ENCODE results near the gene CHL1.

CHL1 gene

GRCh38 chr3:197149-197827 is 725 bp downstream of the CHL1 start:
- DNase-seq (ENCODE audit: extremely low spot score) = peak; percentile 32
- CTCF ChIA-PET = no interaction called here
- TF ChIP-seq, protein P1, sequence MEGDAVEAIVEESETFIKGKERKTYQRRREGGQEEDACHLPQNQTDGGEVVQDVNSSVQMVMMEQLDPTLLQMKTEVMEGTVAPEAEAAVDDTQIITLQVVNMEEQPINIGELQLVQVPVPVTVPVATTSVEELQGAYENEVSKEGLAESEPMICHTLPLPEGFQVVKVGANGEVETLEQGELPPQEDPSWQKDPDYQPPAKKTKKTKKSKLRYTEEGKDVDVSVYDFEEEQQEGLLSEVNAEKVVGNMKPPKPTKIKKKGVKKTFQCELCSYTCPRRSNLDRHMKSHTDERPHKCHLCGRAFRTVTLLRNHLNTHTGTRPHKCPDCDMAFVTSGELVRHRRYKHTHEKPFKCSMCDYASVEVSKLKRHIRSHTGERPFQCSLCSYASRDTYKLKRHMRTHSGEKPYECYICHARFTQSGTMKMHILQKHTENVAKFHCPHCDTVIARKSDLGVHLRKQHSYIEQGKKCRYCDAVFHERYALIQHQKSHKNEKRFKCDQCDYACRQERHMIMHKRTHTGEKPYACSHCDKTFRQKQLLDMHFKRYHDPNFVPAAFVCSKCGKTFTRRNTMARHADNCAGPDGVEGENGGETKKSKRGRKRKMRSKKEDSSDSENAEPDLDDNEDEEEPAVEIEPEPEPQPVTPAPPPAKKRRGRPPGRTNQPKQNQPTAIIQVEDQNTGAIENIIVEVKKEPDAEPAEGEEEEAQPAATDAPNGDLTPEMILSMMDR (IDR thresholded peaks at IDR 0.05; ENCODE audit: control extremely low read depth, extremely low read depth, low read depth, missing control alignments) = no peak
- POLR2A ChIA-PET = no interaction called here

GRCh38 chr3:197828-198491 is 1.4 kb downstream of the CHL1 start:
- TF ChIP-seq, protein P1 (IDR thresholded peaks at IDR 0.05; ENCODE audit: control extremely low read depth, extremely low read depth, low read depth, missing control alignments) = no peak
- POLR2A ChIA-PET = no interaction called here
- no peak for DNase-seq (ENCODE audit: extremely low spot score)
- CTCF ChIA-PET = no interaction called here

DNA sequence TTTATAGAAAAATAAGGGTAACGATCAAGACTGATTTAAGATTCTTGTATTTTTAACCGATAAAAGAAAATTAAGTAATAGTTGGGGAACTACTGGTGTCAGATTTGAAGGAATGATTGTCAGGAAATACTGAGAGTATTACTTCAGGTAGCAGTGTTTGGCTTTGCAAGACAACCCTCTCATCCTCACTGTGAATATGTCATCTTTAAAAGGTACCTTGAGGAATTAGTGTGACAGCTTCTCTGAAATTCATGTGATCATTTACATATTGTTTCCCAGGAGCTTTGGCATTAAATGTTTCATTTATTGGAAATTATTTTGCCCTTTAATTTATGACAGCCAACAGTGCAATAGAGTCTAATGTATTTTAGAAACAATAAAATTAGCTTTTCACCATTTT is 3.3 kb downstream of the CHL1 start:
- ChIA-PET CTCF (interaction anchor here (1.1 to 1.9 kb wide), 4 partner anchors 9 to 21 kb away, joined by 3 to 5 read pairs (median 3); no protein-coding TSS in a partner anchor), POLR2A (no interaction called here)
- TF ChIP-seq, protein P1 (IDR thresholded peaks at IDR 0.05; ENCODE audit: control extremely low read depth, extremely low read depth, low read depth, missing control alignments) = no peak
- DNase-seq (ENCODE audit: extremely low spot score) = no peak

- TF ChIP-seq, protein P1 (IDR thresholded peaks at IDR 0.05; ENCODE audit: control extremely low read depth, extremely low read depth, low read depth, missing control alignments) = no peak
- DNase-seq (ENCODE audit: extremely low spot score) = no peak
- ChIA-PET CTCF (interaction anchor here (1.4 to 1.5 kb wide), 2 partner anchors 8 to 22 kb away, joined by 3 read pairs; no protein-coding TSS in a partner anchor), POLR2A (no interaction called here)
Observed at GRCh38 chr3:200758-201325, 4.3 kb downstream of the CHL1 start.

DNA sequence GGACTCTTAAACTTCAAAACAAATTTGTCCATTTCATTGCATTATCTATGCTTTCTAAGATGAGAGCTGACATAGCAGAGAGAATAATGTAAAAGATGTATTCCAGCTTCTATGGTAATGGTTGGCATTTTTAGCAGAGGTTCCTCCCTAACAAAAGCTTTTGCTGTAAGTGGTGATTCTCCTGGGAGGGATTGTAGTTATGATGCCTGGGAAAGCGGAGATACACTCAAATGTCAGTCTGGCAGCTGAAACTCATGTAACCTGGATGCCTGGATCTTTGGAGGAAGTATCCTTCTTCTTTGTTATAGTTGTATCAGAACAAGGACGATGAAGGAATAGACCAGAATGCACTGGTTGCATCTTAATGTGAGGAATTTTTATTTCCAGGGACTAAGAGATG is 7.5 kb downstream of the CHL1 start:
- DNase-seq (ENCODE audit: extremely low spot score) = no peak
- TF ChIP-seq, protein P1 (IDR thresholded peaks at IDR 0.05; ENCODE audit: control extremely low read depth, extremely low read depth, low read depth, missing control alignments) = no peak
- ChIA-PET POLR2A (no interaction called here), CTCF (interaction anchor here (1.1 to 1.2 kb wide), 2 partner anchors 9 to 10 kb away, joined by 3 to 4 read pairs; no protein-coding TSS in a partner anchor)

DNA sequence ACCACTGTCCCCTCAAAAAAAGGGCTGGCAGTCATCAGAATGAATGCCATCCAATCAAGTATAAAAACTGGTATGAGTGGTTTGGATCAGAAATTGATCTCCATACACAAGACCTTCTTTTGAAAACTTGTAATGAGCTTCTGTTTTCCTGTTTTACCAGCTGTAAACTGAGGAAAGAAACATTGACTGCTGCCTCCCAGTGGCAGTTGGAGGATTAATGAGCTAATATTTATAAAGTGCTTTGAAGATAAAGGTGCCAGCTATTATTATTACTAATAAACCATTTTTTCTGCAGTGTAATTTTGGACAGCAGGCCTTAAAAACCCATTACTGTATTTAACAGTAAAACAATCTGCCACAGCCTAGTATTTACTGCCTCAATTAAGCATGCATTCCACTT is 11.4 kb downstream of the CHL1 start:
- POLR2A ChIA-PET = no interaction called here
- CTCF ChIA-PET = interaction anchor here (1.0 to 1.7 kb wide), 5 partner anchors 8 to 146 kb away, joined by 3 to 7 read pairs (median 4); no protein-coding TSS in a partner anchor

More for the DNA sequence above, 11.4 kb downstream of the CHL1 start:
- TF ChIP-seq, protein P1 (IDR thresholded peaks at IDR 0.05; ENCODE audit: control extremely low read depth, extremely low read depth, low read depth, missing control alignments) = no peak
- no peak for DNase-seq (ENCODE audit: extremely low spot score)
